ENCODE data around the gene NTRK2.

Gene NTRK2

DNA sequence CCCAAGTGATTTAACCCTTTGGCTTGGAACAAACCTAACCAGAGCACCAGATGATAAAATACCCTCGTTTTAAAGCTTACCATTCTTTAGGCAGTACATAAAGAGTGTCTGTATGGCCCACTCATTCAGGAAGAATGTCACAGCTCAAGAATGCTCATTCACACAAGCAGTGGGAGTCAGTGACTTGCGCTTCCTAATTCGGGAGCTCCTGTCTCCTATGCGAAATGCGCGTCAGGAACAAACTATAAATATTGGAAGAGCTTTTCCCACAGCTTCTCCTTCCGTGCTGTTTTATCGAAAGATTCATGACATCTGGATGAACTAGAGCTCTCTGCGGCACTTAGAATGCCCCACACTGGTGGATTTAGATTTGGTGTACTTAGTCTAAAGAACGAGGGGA is 66.6 kb downstream of the NTRK2 start:
- no peak for DNase-seq (ENCODE audit: low spot score)

DNA sequence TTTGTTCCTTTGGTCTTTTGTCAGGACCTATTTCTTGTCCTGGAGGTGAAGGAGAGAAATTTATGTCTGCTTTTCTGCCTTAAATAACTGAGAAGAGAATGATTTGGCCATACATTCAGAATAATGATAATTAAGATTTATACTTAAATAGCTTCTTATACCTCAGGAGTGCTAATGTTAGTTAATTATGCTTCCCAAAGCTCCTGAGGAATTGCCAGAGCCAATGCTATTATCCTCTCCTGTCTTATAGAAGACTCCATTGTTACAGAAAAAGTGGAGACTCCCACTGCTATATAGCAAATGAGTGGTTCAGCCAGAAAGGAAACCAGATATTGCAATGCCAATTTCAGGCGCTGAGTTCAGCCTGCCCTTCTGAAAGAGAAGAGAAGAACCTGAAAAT is 67.0 kb downstream of the NTRK2 start:
- DNase-seq (ENCODE audit: low spot score) = no peak

DNA sequence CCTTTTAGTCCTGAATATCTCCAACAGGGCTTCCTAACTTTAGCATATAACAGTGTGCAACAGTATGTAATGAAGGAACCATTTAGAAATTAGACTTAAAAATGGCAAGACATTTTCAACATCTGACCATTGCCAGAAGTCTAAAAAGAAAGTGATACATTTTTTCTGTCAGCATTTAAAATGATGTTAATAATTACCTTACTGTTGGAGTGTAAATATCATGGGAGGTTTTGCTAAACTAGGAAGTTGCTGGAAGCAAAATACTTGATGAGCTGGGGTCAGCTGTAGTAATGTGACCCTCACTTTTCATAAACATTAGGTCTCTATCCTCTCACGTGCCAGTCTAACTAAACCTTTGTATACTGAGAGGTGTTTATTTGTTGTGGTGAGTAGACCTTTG is 68.8 kb downstream of the NTRK2 start:
- DNase-seq (ENCODE audit: low spot score) = no peak

DNA sequence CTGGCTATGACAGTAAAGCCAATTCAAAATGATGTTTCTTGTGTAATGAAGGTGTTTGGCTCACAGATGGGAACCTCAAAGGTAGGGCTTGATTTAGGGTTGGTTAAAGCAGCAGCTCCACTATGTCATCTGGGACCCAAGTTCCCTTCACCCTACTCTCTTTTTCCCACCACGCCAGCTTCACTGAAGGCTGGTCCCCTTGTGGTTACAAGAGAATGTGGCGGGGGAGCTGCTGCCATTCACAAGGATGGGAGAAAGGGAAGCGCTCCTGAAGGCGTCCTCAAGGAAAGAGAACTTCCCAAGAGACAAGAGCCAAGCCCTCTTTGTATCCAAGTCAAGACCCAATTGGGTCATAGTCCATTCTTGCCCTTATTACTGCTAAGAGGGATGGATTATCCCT is 72.7 kb downstream of the NTRK2 start:
- DNase-seq (ENCODE audit: low spot score) = no peak

DNA sequence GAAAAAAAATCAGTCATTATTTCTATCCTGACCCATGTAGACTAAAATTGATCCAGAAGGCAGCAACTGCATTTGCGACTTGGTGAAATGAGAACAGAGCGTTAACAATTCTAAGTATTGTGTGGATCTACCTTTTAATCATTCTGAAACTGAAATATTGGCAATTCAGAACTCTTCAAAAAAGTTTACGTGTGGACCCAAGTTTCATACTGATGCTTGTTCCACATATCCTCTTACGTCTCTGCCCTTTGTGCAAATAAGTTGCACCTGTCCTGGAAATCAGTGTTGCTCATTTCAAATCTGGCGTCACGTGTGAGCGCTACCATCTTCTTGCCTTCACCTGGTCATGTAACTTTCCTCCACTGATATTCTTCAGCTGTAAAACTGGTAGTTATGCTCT is 74.7 kb downstream of the NTRK2 start:
- DNase-seq (ENCODE audit: low spot score) = no peak

DNA sequence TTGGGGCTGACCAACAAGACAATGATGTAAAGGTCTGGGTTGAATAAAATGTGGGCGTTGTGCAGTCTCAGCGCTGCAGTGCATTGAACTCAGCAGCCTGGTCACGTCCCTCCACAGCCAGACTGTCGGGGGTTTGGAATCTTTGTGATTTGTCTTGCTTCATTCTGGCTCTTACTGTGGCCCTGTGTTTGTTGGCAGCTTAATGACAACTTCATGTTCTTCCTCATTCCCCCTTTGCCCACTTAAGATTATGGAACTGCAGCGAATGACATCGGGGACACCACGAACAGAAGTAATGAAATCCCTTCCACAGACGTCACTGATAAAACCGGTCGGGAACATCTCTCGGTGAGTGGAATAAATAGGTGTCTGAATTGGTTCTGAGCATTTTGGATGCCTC is 75.2 kb downstream of the NTRK2 start:
- no peak for DNase-seq (ENCODE audit: low spot score)

DNA sequence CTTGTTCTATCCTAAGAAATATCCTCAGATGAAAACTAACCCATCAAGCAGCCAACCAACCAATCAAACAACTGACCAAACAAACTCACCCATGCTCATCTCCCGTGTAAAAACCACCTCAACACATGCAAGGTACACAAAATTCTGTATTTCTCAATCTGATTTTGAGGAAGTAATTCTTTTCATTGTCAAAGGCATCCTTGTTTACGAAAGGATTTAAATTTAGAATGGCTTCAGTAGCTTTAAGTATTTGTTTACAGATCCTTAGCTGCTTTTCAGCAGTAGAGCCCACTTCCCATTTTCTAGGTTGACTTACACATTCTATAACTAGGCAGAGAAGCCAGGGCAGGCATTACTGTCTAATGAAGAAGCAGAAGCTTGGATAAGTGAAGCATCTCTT is 78.6 kb downstream of the NTRK2 start:
- no peak for DNase-seq (ENCODE audit: low spot score)

DNA sequence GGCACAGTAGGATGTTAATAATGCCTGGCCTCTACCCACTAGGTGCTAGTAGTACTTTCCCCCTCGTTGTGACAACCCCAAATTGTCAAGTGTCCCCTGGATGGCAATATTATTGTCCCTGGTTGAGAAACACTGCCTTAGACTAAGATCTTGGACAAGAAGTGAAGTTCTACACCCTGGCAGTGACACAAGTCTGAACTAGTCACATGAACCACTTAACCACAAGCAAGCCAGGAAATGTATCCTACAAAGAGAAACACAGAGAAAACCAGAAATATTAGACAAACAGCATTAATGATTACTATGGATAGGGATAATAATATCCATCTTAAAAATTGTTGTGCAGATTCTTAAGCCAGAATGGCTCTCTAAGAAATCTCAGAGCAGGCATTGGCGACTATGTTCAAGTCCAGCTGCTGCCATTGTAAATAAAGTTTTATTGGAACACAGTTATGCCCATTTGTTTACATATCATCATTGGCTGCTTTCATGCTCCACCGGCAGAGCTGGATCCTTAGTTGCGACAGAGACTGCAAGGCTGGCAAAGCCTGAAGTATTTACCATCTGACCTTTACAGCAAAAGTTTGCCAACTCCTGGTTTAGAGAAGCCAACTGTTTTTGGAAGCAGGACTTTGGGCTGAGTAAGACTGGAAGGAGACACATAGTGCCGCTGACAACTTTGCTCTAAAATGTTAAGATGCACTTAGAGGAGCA is 80.8 kb downstream of the NTRK2 start:
- DNase-seq (ENCODE audit: low spot score) = no peak

DNA sequence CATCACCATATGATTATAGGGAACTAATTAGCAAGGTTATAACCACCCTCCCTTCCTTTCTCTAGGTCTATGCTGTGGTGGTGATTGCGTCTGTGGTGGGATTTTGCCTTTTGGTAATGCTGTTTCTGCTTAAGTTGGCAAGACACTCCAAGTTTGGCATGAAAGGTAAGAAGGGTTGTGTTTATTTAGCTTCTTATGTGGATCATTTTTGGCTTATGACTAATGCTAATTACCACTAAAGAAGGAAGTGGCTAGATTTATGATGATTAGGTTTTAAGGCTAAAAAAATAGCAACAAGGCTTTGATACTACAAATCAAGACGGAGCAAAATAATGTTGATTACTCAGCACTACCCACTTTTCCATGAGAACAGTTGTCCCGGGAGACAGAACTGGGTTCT is 82.4 kb downstream of the NTRK2 start:
- DNase-seq (ENCODE audit: low spot score) = no peak

DNA sequence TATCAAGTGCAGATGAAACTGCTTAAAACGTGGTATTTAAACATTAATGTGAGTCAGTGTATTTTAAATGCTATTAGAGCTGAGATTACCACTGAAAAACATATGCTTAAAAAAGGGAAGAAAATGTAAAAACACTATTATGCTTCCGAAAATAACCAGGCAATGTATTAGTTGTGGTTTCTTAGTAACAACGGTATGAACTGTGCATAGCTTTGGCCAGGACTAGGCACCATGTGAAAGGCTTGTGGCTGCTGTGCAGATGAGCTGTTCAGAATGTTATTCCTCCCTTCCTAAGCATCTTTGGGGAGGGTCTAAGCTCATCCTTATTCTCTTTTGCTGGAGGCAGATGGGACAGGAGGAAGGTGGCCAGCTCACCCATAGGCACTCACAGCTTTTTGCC is 84.9 kb downstream of the NTRK2 start:
- peak; percentile 16 for DNase-seq (ENCODE audit: low spot score)

DNA sequence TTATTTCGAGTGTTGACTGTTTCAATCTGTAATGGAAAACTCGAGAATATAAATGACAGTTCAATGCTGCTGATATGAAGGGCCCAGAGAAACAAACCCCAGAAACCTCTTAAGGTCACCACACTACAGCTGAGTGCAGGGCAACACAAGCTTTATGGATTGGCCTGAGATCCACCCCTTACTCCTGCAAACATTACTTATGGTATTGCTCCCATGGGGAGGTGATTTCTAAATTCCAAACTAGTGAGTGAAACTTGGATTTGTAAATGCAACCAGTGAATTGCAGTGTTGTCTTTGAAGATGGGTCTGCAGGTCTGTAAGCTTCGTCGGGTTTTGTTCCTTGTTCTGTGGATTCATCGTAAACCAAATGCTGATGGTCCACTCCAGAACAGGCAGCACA is 85.4 kb downstream of the NTRK2 start:
- no peak for DNase-seq (ENCODE audit: low spot score)

DNA sequence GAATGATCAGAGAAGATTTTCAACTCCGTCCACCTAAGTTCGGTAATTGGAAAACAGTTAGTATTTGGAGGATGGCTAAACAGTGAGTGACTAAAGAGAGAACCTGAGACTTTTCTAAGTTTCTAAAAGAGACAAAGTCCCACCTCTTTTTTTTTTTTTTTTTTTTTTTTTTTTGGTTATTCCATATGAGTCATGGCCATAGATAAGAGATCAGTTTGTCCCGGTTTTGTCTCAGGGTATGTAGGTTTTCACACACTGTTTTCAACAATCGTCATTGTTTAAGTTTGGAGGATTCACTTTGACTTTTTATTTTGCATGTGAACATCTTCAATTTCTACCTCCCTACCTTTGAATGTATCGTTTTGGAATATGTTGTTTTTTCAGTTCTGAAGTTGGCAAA is 85.9 kb downstream of the NTRK2 start:
- DNase-seq (ENCODE audit: low spot score) = peak; percentile 8

DNA sequence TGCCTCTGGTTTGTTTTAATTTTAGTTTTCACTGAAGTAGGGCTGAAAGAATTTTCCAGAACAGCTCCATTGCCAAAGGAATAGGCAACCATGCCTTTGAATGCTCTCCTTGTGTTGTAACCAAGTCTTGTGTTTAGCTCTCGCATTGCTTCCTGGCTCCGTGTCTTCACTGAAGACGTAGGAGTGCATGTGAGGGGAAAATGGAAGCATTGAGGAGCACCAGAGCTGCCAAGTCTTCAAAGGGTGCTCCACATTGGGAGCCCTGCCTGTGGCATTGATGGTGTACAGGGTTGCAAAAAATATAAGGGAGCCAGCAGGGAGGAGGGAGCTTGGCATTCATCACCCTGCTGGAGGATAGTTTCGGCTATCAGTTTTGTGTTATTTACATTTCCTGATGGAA is 86.6 kb downstream of the NTRK2 start:
- DNase-seq (ENCODE audit: low spot score) = no peak

DNA sequence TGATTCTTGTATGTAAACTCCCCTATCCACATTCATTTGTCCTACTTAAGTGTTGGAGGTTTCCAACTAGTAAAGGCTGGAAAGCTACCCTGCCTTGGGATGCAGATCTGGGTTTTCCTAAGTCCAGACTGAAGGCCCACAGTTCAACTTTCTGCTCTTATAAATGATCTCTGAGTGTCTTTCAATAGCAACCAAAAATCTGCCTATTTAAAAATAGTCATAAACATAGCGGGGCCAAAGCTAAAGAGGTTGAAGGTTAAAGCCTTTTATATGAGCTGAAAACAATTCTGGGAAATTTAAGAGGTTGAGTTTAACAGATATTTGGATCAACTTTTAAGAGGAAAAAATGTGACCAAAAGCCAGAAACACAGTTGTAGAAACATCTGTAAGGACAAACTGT is 87.2 kb downstream of the NTRK2 start:
- DNase-seq (ENCODE audit: low spot score) = no peak

DNA sequence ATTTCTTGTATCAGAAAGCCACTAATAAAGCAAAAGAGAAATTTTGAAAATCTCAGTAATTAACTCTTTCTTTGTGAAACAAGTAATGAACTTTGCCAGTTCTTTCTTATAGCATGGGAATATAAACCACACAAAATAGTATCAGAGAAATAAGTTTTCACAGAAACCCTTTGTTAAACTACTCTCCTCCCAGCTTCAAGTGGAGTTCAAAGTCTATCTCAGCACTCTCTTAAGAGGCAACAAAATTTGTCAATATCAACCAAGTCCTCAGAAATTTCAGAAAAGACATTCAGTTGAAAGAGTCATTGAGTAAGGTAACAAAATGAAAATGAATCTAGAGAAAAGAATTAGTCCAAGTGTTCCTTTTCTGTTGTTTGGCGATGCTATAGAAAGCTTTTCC is 89.3 kb downstream of the NTRK2 start:
- DNase-seq (ENCODE audit: low spot score) = no peak

DNA sequence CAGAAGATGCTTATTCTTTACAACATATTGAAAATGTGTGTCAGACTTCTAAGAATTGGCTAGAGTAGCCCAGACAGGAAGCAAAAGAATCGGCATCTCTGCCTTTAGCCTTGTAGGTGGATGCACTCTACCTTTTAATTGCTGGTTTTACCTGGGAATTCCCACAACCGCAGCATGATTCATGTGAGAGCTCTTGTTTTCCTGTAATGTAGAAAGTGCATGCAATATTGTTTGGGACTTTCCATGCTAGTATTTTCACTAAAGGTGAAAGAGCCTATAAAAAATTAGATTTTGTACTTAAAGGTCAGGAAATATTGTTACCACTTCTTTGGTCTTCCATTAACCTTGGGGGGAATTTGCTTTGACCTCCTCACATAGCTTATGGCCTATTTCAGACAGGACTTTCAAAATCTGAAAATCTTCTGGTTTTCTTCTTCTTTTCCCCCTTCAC is 89.8 kb downstream of the NTRK2 start:
- no peak for DNase-seq (ENCODE audit: low spot score)

DNA sequence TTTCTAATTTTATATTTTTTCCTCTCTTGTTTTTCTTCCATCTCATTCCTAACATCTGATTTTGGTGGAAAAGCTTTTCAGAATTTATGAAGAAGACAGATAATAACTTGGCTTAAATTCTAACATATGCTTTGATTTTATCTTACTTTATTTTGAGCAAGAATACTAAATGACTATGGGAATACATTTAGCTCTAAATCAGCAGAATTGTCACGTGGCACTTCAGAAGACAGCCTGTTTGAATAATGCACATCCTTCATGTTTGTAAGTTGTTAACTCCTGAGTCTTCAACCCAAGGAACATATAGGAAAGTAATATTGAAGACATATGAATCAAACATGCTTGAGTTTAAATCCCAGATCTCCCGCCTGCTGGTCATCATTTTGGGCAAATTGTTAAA is 90.3 kb downstream of the NTRK2 start:
- no peak for DNase-seq (ENCODE audit: low spot score)

DNA sequence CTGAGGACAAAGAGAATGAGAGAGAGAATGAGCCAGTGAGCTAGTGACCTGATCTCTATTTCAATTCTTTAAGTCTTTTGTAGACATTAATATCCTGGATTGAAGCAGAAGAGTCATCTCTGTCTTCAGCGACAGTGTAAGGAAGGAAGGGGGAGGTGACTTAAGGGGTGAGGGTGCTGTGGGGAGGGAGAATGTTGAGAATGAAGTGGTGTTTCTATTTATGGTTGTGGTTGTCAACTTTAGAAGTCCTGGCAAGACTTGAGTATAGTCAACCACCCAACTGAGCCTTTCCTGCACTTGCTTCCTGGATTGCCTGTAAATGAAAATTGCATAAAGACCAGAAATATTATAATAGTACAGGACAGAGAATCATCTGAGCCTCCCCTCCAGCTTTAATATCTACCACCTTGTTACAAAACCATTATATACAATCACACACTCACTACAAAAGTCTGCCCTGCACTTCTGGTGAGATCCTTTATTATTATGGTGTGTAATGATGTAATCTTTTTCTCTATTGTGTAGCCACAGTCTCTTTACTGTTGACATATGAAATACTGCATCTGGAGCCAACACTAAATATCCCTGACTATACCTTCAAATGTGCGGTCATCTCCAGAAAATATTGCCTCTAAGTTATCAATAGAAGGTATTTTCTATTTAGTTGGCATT is 91.7 kb downstream of the NTRK2 start:
- DNase-seq (ENCODE audit: low spot score) = no peak

DNA sequence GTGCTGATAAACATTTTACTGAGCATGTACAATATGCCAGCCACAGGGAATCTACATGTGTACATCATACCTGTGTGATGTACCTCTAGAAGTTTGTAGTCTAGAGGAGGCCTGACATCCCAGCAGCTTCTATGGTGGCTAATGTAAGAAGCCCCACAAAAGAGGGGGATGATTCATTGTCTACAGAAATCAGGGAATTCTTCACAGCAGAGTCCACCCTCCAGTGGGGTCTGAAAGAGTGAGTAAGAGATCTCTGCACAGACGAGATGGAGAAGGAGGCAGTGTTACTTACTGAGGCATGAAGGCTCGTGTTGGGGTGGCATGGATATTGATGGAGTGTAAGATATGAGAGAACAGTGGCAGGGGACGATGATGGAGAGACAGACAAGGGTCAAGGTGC is 103.0 kb downstream of the NTRK2 start:
- no peak for DNase-seq (ENCODE audit: low spot score)

DNA sequence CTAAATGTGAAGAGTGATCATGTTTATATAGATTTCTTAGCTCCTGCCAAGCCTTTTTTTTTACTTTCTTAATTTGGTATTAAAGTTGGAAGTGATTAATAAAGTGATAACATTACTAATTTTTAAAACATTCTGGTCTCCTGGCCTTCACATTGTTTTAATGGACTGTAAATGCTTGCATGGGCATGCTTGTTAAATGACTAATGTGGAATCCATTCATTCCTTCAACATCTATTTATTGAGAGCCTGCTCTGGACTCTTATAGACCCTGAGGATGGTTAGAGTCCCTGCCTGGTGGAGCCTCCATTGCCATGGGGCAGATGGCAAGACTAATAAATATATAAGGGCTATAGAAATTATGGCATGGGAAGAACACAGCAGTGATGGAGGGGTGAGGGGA is 103.5 kb downstream of the NTRK2 start:
- peak; percentile 23 for DNase-seq (ENCODE audit: low spot score)

DNA sequence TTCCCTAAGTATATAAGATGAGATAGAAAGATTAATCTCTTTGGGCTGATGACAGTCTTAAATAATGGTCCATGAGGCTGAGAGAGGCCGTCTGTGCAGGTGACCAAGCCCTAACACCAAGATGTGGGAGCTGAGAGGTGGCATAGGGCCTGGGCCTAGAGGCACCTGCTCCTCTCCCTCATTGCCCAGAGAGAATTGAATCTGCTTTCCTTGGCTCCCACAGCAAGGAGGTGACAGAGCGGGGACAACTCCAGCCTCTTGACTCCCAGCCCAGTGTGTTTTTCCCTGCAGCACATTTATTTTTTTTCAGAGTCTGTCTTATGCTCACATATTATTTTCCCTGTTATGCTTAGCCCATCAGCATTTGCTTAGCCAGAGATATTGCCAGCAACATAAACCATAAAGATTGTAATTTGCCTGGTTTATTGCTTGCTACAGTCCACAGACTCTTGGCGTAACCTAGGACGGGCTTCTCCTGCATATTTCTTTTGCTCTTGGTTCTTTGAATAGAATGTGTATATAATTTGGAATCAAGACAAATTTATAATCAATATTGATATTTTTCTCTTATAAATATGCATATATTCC is 105.6 kb downstream of the NTRK2 start:
- no peak for DNase-seq (ENCODE audit: low spot score)

DNA sequence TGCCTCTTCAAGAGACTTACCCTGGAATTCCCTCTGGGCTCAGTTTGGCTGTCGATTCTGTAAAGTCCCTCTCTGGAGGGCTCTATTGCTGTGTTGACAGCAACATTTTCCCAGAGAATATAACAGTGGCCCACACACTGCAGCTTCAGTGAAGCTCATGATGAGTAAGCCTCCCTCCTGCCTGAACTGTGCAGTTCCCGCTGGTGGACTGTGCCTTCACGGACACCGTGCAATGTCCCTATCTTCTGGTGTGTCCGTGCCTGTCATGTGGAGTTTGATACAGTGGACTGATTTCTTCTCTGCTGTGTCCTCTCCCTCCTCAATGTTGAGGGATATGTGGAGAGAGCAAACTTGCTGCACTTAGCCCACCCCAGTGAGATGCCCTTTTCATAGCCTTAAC is 109.0 kb downstream of the NTRK2 start:
- no peak for DNase-seq (ENCODE audit: low spot score)

DNA sequence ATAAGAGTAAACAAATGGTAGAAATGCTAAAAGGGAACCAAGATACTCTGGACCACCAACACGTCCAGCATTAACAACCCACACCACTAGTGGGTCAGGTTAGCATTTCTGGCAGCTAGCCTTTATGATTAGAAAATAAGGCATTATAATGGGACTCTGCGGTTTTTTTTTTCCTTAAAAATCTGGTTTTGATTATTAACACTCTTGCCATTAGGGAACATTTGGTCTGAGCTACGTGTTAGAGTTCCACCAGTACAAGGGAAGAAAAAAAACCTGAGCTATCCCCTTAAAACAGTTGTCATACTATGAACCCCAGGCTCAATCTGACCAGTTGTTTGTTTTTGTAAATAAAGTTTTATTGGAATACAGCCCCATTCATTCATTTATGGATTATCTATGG is 110.4 kb downstream of the NTRK2 start:
- no peak for DNase-seq (ENCODE audit: low spot score)

DNA sequence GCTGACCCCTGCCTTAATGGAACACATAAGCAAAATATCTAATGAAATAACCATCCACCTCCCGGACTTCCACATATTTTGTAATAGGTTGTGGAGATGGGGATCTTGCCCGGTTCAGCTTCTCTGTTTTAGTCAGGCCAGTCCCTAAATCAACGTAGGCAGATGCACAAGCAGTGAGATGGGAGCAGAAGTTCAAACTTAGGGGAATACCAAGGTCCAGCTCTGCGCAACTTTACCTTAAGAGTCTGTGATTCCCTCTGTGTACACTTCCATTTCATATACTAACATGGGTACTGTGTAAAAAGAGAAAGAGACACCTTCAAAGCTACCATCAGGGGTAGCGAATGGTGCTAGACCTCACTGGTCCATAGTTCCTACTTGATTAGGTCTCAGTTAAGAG is 110.9 kb downstream of the NTRK2 start:
- DNase-seq (ENCODE audit: low spot score) = no peak

Data from hepatic stellate cell (primary cell).